ENCODE data around the gene TESPA1. TPM values are rescaled to one million over a fixed set of nuclear protein-coding genes. Genes with fewer than 3 reads are reported as not detected.

TESPA1 gene
- total and polyA plus RNA-seq, 2 donors (not counting 1 experiment from before 2014, with no cell fraction given), result not detected

- Histone ChIP-seq H3K9ac (ENCODE audit: insufficient read depth, low read length) (no peak overlapping the region), H3K4me1 (ENCODE audit: control insufficient read depth, extremely low read depth, insufficient read depth, low read length) (no peaks in the 10 kb centered on the region), H3K27me3 (ENCODE audit: control insufficient read depth, insufficient read depth, low read length) (no peaks in the 10 kb centered on the region), H2AFZ (ENCODE audit: low read length) (no peak overlapping the region), H3K36me3 (ENCODE audit: control insufficient read depth, insufficient read depth, low read length) (no peaks in the 10 kb centered on the region), H4K20me1 (ENCODE audit: control insufficient read depth, extremely low read depth, insufficient read depth, low read length) (no peaks in the 10 kb centered on the region), H3K27ac (ENCODE audit: insufficient read depth, low read length) (no peak overlapping the region), H3K4me2 (ENCODE audit: extremely low read depth, insufficient read depth, low read length) (no peak overlapping the region), H3K79me2 (ENCODE audit: control insufficient read depth, insufficient read depth, low read length) (no peaks in the 10 kb centered on the region), H3K4me3 (replicated peaks in 1 of 4; ENCODE audit: control extremely low read depth in 1 of 4, insufficient read depth in 1 of 4, low read depth in 3 of 4, low read length in 4 of 4) (no peak overlapping the region), H3K9me3 (ENCODE audit: control insufficient read depth, insufficient read depth, low read depth, low read length) (no peaks in the 10 kb centered on the region)
- TF ChIP-seq EZH2 (IDR thresholded peaks at IDR 0.05; ENCODE audit: low read length, missing control alignments) (no peak), CTCF (conservative IDR thresholded peaks at IDR 0.05 in 1 of 2, IDR thresholded peaks at IDR 0.05 in 1 of 2; ENCODE audit: low read depth in 1 of 2, low read length in 2 of 2) (no peak)
- no peak for DNase-seq (ENCODE audit: low read depth in 2 of 2)
Measured at GRCh38 chr12:54983536-54984101, 943 bp downstream of the TESPA1 start.

GRCh38 chr12:54981796-54982195, 2.8 kb downstream of the TESPA1 start:
- no peaks in the 10 kb centered on the region for H3K79me2 ChIP-seq (ENCODE audit: control insufficient read depth, insufficient read depth, low read length)
- H3K27ac ChIP-seq (ENCODE audit: insufficient read depth, low read length), result no peak overlapping the region
- no peak overlapping the region for H3K4me3 ChIP-seq (replicated peaks in 1 of 4; ENCODE audit: control extremely low read depth in 1 of 4, insufficient read depth in 1 of 4, low read depth in 3 of 4, low read length in 4 of 4)
- H3K9me3 ChIP-seq (ENCODE audit: control insufficient read depth, insufficient read depth, low read depth, low read length), result no peaks in the 10 kb centered on the region
- no peak overlapping the region for H3K4me2 ChIP-seq (ENCODE audit: extremely low read depth, insufficient read depth, low read length)
- DNase-seq (ENCODE audit: low read depth in 2 of 2), result no peak
- H3K36me3 ChIP-seq (ENCODE audit: control insufficient read depth, insufficient read depth, low read length), result no peaks in the 10 kb centered on the region
- TF ChIP-seq EZH2 (IDR thresholded peaks at IDR 0.05; ENCODE audit: low read length, missing control alignments) (no peak), CTCF (conservative IDR thresholded peaks at IDR 0.05 in 1 of 2, IDR thresholded peaks at IDR 0.05 in 1 of 2; ENCODE audit: low read depth in 1 of 2, low read length in 2 of 2) (no peak)
- H3K4me1 ChIP-seq (ENCODE audit: control insufficient read depth, extremely low read depth, insufficient read depth, low read length), result no peaks in the 10 kb centered on the region
- no peaks in the 10 kb centered on the region for H3K27me3 ChIP-seq (ENCODE audit: control insufficient read depth, insufficient read depth, low read length)
- H3K9ac ChIP-seq (ENCODE audit: insufficient read depth, low read length), result no peak overlapping the region
- no peak overlapping the region for H2AFZ ChIP-seq (ENCODE audit: low read length)
- no peaks in the 10 kb centered on the region for H4K20me1 ChIP-seq (ENCODE audit: control insufficient read depth, extremely low read depth, insufficient read depth, low read length)

- H3K27ac ChIP-seq (ENCODE audit: insufficient read depth, low read length), result no peak overlapping the region
- no peak overlapping the region for H2AFZ ChIP-seq (ENCODE audit: low read length)
- no peaks in the 10 kb centered on the region for H3K4me1 ChIP-seq (ENCODE audit: control insufficient read depth, extremely low read depth, insufficient read depth, low read length)
- H3K4me3 ChIP-seq (replicated peaks in 1 of 4; ENCODE audit: control extremely low read depth in 1 of 4, insufficient read depth in 1 of 4, low read depth in 3 of 4, low read length in 4 of 4), result no peak overlapping the region
- H3K36me3 ChIP-seq (ENCODE audit: control insufficient read depth, insufficient read depth, low read length), result no peaks in the 10 kb centered on the region
- H3K9me3 ChIP-seq (ENCODE audit: control insufficient read depth, insufficient read depth, low read depth, low read length), result no peaks in the 10 kb centered on the region
- no peaks in the 10 kb centered on the region for H4K20me1 ChIP-seq (ENCODE audit: control insufficient read depth, extremely low read depth, insufficient read depth, low read length)
- DNase-seq (ENCODE audit: low read depth in 2 of 2), result no peak
- TF ChIP-seq CTCF (conservative IDR thresholded peaks at IDR 0.05 in 1 of 2, IDR thresholded peaks at IDR 0.05 in 1 of 2; ENCODE audit: low read depth in 1 of 2, low read length in 2 of 2) (no peak), EZH2 (IDR thresholded peaks at IDR 0.05; ENCODE audit: low read length, missing control alignments) (no peak)
- no peaks in the 10 kb centered on the region for H3K79me2 ChIP-seq (ENCODE audit: control insufficient read depth, insufficient read depth, low read length)
- no peak overlapping the region for H3K9ac ChIP-seq (ENCODE audit: insufficient read depth, low read length)
- no peak overlapping the region for H3K4me2 ChIP-seq (ENCODE audit: extremely low read depth, insufficient read depth, low read length)
- no peaks in the 10 kb centered on the region for H3K27me3 ChIP-seq (ENCODE audit: control insufficient read depth, insufficient read depth, low read length)
Measured at GRCh38 chr12:54980341-54980740, 4.2 kb downstream of the TESPA1 start.

Measured in fibroblast of lung (primary cell).